HEK293 (cell line): ENCODE results near the gene SRPK3.
A peak's percentile ranks its signal among the peaks of the same experiment; 100 is the strongest.

Source experiments
- CTCF ChIA-PET: fragments of 350-600 bp; formaldehyde crosslinking; extraction: SDS; loops from one replicate; lab custom pipeline; 2021; ENCODE audit warnings: antibody characterized with exemption; lab: Yijun Ruan, JAX
- POLR2A ChIA-PET: fragments of 300-600 bp; formaldehyde crosslinking; extraction: SDS; loops from one replicate; lab custom pipeline; 2020; ENCODE audit warnings: antibody characterized with exemption, inconsistent platforms; lab: Yijun Ruan, JAX
- H3K27ac ChIP-seq: fragments of 200-500 bp; sonication (Bioruptor generic); 2 replicates; pipeline ENCODE4 v1.5.1; 2014; ENCODE audit warnings: low read depth, low read length, control low read depth, inconsistent platforms; ENCODE audit errors: extremely low read depth
- H3K36me3 ChIP-seq, 2 experiments: fragments of 200-500 bp in 1 of 2; sonication (Bioruptor generic) in 1 of 2; 1 replicate in 1 of 2; 2 replicates in 1 of 2; pipeline ENCODE4 v1.5.1; 2014 to 2017; ENCODE audit warnings: inconsistent platforms in 2 of 2, low read length in 2 of 2; ENCODE audit not compliant: control insufficient read depth in 2 of 2, insufficient read depth in 1 of 2
- H3K4me1 ChIP-seq: fragments of 200-500 bp; sonication (Bioruptor generic); 2 replicates; pipeline ENCODE4 v1.5.1; 2014; ENCODE audit warnings: mild to moderate bottlenecking, low read length, inconsistent platforms; ENCODE audit not compliant: control insufficient read depth, insufficient read depth
- H3K4me3 ChIP-seq: 2 replicates; pipeline ENCODE4 v1.5.1; 2011; ENCODE audit warnings: low read depth, mild to moderate bottlenecking, control low read depth, low read length, moderate library complexity
- H3K9me3 ChIP-seq: fragments of 200-500 bp; sonication (Bioruptor generic); 2 replicates; pipeline ENCODE4 v1.5.1; 2014; ENCODE audit warnings: low read depth, low read length, inconsistent platforms; ENCODE audit not compliant: control insufficient read depth, insufficient read depth
- AEBP2 ChIP-seq: fragments of 450-650 bp; formaldehyde crosslinking; IDR thresholded peaks from 2 replicates; pipeline ENCODE4 v1.5.1; 2016; ENCODE audit warnings: missing biosample characterization, missing genetic modification characterization, borderline replicate concordance
- KLF9 ChIP-seq: fragments of 450-650 bp; formaldehyde crosslinking; IDR thresholded peaks from 2 replicates; pipeline ENCODE4 v1.5.1; 2016; ENCODE audit warnings: missing biosample characterization, missing genetic modification characterization, low read depth
- OSR2 ChIP-seq: fragments of 450-650 bp; formaldehyde crosslinking; IDR thresholded peaks from 2 replicates; pipeline ENCODE4 v1.5.1; 2016; ENCODE audit warnings: missing biosample characterization, missing genetic modification characterization
- SCRT2 ChIP-seq: fragments of 450-650 bp; formaldehyde crosslinking; IDR thresholded peaks from 2 replicates; pipeline ENCODE4 v1.5.1; 2016; ENCODE audit warnings: missing biosample characterization, missing genetic modification characterization
- ZBTB17 ChIP-seq: fragments of 450-650 bp; formaldehyde crosslinking; IDR thresholded peaks from 2 replicates; pipeline ENCODE4 v1.5.1; 2016; ENCODE audit warnings: missing biosample characterization, missing genetic modification characterization
- ZFP37 ChIP-seq: fragments of 450-650 bp; formaldehyde crosslinking; IDR thresholded peaks from 2 replicates; pipeline ENCODE4 v1.5.1; 2016; ENCODE audit warnings: missing biosample characterization, missing genetic modification characterization
- ZNF148 ChIP-seq: fragments of 450-650 bp; formaldehyde crosslinking; IDR thresholded peaks from 2 replicates; pipeline ENCODE4 v1.5.0; 2017; ENCODE audit warnings: missing biosample characterization, missing genetic modification characterization, borderline replicate concordance
- ZNF19 ChIP-seq: fragments of 450-650 bp; formaldehyde crosslinking; IDR thresholded peaks from 2 replicates; pipeline ENCODE4; 2016; ENCODE audit warnings: missing biosample characterization, missing genetic modification characterization, low read depth
- ZNF518A ChIP-seq: fragments of 450-650 bp; formaldehyde crosslinking; conservative IDR thresholded peaks from 2 replicates; pipeline ENCODE4 v1.5.1; 2016; ENCODE audit warnings: low read depth, missing biosample characterization, missing genetic modification characterization
- ZNF549 ChIP-seq: fragments of 450-650 bp; IDR thresholded peaks from 2 replicates; pipeline ENCODE4 v1.5.1; 2018; ENCODE audit warnings: missing biosample characterization, missing genetic modification characterization, mild to moderate bottlenecking, inconsistent platforms, moderate library complexity
- ZNF555 ChIP-seq: fragments of 450-650 bp; formaldehyde crosslinking; conservative IDR thresholded peaks from 2 replicates; pipeline ENCODE4 v1.5.1; 2017; ENCODE audit warnings: missing biosample characterization, mild to moderate bottlenecking, missing genetic modification characterization, inconsistent platforms
- ZNF596 ChIP-seq: fragments of 450-650 bp; IDR thresholded peaks from 2 replicates; pipeline ENCODE4 v1.5.0; 2018; ENCODE audit warnings: missing biosample characterization, mild to moderate bottlenecking, missing genetic modification characterization, moderate library complexity
- ZNF623 ChIP-seq: fragments of 450-650 bp; formaldehyde crosslinking; IDR thresholded peaks from 2 replicates; pipeline ENCODE4 v1.5.1; 2016; ENCODE audit warnings: missing biosample characterization, missing genetic modification characterization
- ZNF670 ChIP-seq: fragments of 450-650 bp; formaldehyde crosslinking; IDR thresholded peaks from 2 replicates; pipeline ENCODE4 v1.5.1; 2016; ENCODE audit warnings: missing biosample characterization, missing genetic modification characterization, low read depth
- TF ChIP-seq, protein P1 (sequence below): fragments of 450-650 bp; formaldehyde crosslinking; conservative IDR thresholded peaks from 2 replicates; pipeline ENCODE4 v1.5.1; 2016; ENCODE audit warnings: low read depth, missing biosample characterization, missing genetic modification characterization
- TF ChIP-seq, protein P2 (sequence below): sonication (generic); formaldehyde crosslinking; IDR thresholded peaks from 2 replicates; pipeline ENCODE4 v1.8.1; 2022; ENCODE audit warnings: mild to moderate bottlenecking, moderate library complexity, missing genetic modification reagents
- TF ChIP-seq, protein P3 (sequence below): fragments of 450-650 bp; formaldehyde crosslinking; IDR thresholded peaks from 2 replicates; pipeline ENCODE4 v1.5.1; 2016; ENCODE audit warnings: missing biosample characterization, missing genetic modification characterization

SRPK3 gene

DNA sequence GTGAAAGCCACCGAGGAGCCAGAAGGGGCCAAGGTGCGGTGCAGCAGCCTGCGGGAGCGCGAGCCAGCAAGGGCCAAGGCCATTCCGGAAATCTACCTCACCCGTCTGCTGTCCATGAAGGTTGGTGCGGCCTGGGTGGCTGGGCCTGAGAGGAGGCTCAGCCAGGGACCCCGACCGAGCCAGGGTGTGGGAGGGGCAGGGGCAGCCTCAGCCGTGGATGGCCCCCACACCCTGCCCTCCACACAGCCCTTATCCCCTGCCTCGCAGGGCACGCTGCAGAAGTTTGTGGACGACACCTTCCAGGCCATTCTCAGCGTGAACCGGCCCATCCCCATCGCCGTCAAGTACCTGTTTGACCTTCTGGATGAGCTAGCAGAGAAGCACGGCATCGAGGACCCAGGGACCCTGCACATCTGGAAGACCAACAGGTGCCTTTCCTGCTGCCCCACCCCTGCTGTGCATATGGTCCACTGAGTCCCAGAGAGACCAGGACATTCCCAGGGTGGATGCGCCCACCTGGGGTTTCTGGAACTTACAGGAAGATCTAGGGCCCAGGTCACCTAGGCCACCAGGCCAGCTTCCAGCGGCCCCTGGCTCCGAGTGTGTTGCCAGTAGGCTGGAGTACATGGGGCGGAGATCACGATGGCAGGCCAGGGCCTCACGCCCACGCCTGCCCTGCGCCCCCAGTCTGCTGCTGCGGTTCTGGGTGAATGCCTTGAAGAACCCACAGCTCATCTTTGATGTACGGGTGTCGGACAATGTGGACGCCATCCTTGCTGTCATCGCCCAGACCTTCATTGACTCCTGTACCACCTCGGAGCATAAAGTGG lies 3.4 kb upstream of the SRPK3 start:
- ChIA-PET POLR2A (interaction anchor here (0.8 to 2.1 kb wide), 2 partner anchors 17 to 151 kb away, joined by 4 to 8 read pairs; partner anchors contain the start of genes IDH3G and SSR4), CTCF (interaction anchor here (0.8 to 2.2 kb wide), 3 partner anchors 9 to 147 kb away, joined by 3 to 8 read pairs (median 4); no protein-coding TSS in a partner anchor)
- Histone ChIP-seq H3K27ac (no peak overlapping the region), H3K9me3 (no peaks in the 10 kb centered on the region), H3K36me3 (no peaks in the 10 kb centered on the region), H3K4me1 (no peaks in the 10 kb centered on the region), H3K4me3 (no peak overlapping the region)
- TF ChIP-seq ZNF555 (tag by site-specific recombination) (no peak), SCRT2 (tag by site-specific recombination) (peak; percentile 63; the same call in 1 of the 2 replicates)

- Histone ChIP-seq H3K4me1 (no peaks in the 10 kb centered on the region), H3K9me3 (no peaks in the 10 kb centered on the region), H3K36me3 (no peaks in the 10 kb centered on the region), H3K27ac (no peak overlapping the region), H3K4me3 (no peak overlapping the region)
- POLR2A ChIA-PET: interaction anchor here (0.8 to 2.1 kb wide), 2 partner anchors 16 to 150 kb away, joined by 4 to 8 read pairs; partner anchors contain the start of genes IDH3G and SSR4
- CTCF ChIA-PET: interaction anchor here (0.6 to 2.2 kb wide), 4 partner anchors 10 to 541 kb away, joined by 3 to 8 read pairs (median 4); no protein-coding TSS in a partner anchor
- TF ChIP-seq ZNF19 (tag by site-specific recombination) (no peak), ZNF549 (no peak), ZNF670 (tag by site-specific recombination) (no peak), ZNF148 (tag by site-specific recombination) (no peak), ZNF518A (tag by site-specific recombination) (no peak), ZBTB17 (tag by site-specific recombination) (no peak), OSR2 (tag by site-specific recombination) (no peak), KLF9 (no peak), SCRT2 (tag by site-specific recombination) (no peak), ZNF596 (tag by site-specific recombination) (no peak), ZNF623 (tag by site-specific recombination) (no peak), AEBP2 (tag by site-specific recombination) (no peak), ZFP37 (no peak)
- TF ChIP-seq, protein P1, sequence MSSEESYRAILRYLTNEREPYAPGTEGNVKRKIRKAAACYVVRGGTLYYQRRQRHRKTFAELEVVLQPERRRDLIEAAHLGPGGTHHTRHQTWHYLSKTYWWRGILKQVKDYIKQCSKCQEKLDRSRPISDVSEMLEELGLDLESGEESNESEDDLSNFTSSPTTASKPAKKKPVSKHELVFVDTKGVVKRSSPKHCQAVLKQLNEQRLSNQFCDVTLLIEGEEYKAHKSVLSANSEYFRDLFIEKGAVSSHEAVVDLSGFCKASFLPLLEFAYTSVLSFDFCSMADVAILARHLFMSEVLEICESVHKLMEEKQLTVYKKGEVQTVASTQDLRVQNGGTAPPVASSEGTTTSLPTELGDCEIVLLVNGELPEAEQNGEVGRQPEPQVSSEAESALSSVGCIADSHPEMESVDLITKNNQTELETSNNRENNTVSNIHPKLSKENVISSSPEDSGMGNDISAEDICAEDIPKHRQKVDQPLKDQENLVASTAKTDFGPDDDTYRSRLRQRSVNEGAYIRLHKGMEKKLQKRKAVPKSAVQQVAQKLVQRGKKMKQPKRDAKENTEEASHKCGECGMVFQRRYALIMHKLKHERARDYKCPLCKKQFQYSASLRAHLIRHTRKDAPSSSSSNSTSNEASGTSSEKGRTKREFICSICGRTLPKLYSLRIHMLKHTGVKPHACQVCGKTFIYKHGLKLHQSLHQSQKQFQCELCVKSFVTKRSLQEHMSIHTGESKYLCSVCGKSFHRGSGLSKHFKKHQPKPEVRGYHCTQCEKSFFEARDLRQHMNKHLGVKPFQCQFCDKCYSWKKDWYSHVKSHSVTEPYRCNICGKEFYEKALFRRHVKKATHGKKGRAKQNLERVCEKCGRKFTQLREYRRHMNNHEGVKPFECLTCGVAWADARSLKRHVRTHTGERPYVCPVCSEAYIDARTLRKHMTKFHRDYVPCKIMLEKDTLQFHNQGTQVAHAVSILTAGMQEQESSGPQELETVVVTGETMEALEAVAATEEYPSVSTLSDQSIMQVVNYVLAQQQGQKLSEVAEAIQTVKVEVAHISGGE (tag by site-specific recombination): no peak
- TF ChIP-seq, protein P2, sequence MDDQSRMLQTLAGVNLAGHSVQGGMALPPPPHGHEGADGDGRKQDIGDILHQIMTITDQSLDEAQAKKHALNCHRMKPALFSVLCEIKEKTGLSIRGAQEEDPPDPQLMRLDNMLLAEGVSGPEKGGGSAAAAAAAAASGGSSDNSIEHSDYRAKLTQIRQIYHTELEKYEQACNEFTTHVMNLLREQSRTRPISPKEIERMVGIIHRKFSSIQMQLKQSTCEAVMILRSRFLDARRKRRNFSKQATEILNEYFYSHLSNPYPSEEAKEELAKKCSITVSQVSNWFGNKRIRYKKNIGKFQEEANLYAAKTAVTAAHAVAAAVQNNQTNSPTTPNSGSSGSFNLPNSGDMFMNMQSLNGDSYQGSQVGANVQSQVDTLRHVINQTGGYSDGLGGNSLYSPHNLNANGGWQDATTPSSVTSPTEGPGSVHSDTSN (CRISPR knock-in tag): no peak
- TF ChIP-seq, protein P3, sequence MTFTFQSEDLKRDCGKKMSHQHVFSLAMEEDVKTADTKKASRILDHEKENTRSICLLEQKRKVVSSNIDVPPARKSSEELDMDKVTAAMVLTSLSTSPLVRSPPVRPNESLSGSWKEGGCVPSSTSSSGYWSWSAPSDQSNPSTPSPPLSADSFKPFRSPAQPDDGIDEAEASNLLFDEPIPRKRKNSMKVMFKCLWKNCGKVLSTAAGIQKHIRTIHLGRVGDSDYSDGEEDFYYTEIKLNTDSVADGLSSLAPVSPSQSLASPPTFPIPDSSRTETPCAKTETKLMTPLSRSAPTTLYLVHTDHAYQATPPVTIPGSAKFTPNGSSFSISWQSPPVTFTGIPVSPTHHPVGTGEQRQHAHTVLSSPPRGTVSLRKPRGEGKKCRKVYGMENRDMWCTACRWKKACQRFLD (tag by site-specific recombination): no peak
These were observed 2.7 kb upstream of the SRPK3 start for GRCh38 chrX:153778181-153778580.
